Natural killer cell (primary cell): ENCODE results near the gene C1orf35. TPM values are rescaled to one million over a fixed set of nuclear protein-coding genes. Genes with fewer than 3 reads are reported as not detected.

Experiments
- ATAC-seq, 3 donors: fragments of 150-1000 bp in 2 of 3; fragments of 200-7000 bp in 1 of 3; cut with Tn5 transposase; 1 replicate in 1 of 3; 2 replicates in 2 of 3; pipeline ENCODE4 v1.10.0; 2021; ENCODE audit warnings: mild to moderate bottlenecking in 2 of 3, moderate library complexity in 2 of 3
- DNase-seq, 2 donors: peaks; one replicate each; pipeline versions ENCODE4 v3.0.0 to v3.0.0-alpha.2; 2013 to 2021; ENCODE audit warnings: mixed read lengths in 1 of 2
- H3K27ac ChIP-seq: one replicate; pipeline ENCODE4 v1.5.1; 2013; ENCODE audit warnings: mild to moderate bottlenecking, low read length
- H3K27me3 ChIP-seq: one replicate; pipeline ENCODE4 v1.6.1; 2013; ENCODE audit warnings: low read length; ENCODE audit not compliant: control insufficient read depth, insufficient read depth
- H3K36me3 ChIP-seq: one replicate; pipeline ENCODE4 v1.6.1; 2013; ENCODE audit warnings: low read length; ENCODE audit not compliant: control insufficient read depth, insufficient read depth
- H3K4me1 ChIP-seq: one replicate; pipeline ENCODE4 v1.6.1; 2013; ENCODE audit warnings: low read length; ENCODE audit not compliant: control insufficient read depth, insufficient read depth
- H3K4me3 ChIP-seq: one replicate; pipeline ENCODE4 v1.5.1; 2013; ENCODE audit warnings: low read length
- H3K9me3 ChIP-seq: one replicate; pipeline ENCODE4 v1.6.1; 2013; ENCODE audit warnings: low read length; ENCODE audit not compliant: control insufficient read depth, insufficient read depth
- H3K27ac Mint-ChIP-seq, 2 donors: one replicate each; pipeline ENCODE4 v1.8.0; 2022; ENCODE audit warnings: mild to moderate bottlenecking in 2 of 2, mixed read lengths in 2 of 2, moderate library complexity in 1 of 2
- H3K27me3 Mint-ChIP-seq, 2 donors: one replicate each; pipeline ENCODE4 v1.8.0; 2022; ENCODE audit warnings: low read depth in 2 of 2, mixed read lengths in 2 of 2
- H3K36me3 Mint-ChIP-seq: one replicate; pipeline ENCODE4 v1.8.0; 2022; ENCODE audit warnings: mixed read lengths
- H3K4me1 Mint-ChIP-seq, 2 donors: one replicate each; pipeline ENCODE4 v1.8.0; 2022; ENCODE audit warnings: mixed read lengths in 2 of 2
- H3K4me3 Mint-ChIP-seq: one replicate; pipeline ENCODE4 v1.8.0; 2022; ENCODE audit warnings: mild to moderate bottlenecking, moderate library complexity, mixed read lengths
- H3K9me3 Mint-ChIP-seq, 2 donors: one replicate each; pipeline ENCODE4 v1.8.0; 2022; ENCODE audit warnings: mixed read lengths in 2 of 2
- CTCF ChIP-seq: fragments of 200-600 bp; IDR thresholded peaks from one replicate; pipeline ENCODE4 v1.8.0; 2022; ENCODE audit warnings: antibody characterized with exemption
- WGBS: methylation state at CpG from one replicate; pipeline ENCODE4 v1.1.7; 2013; ENCODE audit warnings: missing lambda C conversion rate; ENCODE audit not compliant: insufficient coverage; 5-methylcytosine and 5-hydroxymethylcytosine counted together
- intact Hi-C: fragments of 100-400 bp; cut with micrococcal nuclease; formaldehyde crosslinking; loops from one replicate; pipeline ENCODE4 v1.14.2; 2022
- total RNA-seq, 4 donors: library from RNA; stranded (reverse); fragments of 120-200 nt in 1 of 4; gene quantifications; one replicate each; pipeline versions ENCODE4 v1.2.3 to v1.2.4, GENCODE V29; 2013 to 2022

The C1orf35 gene
- total RNA-seq, 3 donors from 2014 or later (not counting 1 experiment from before 2014, with no cell fraction given): 18.9 to 21.6 (median 19.6) TPM

- Histone ChIP-seq H3K4me1 (peaks cover 12% of the 10 kb centered on the region), H3K27me3 (no peaks in the 10 kb centered on the region), H3K36me3 (no peaks in the 10 kb centered on the region), H3K4me3 (no peak overlapping the region), H3K27ac (no peak overlapping the region), H3K9me3 (no peaks in the 10 kb centered on the region)
- H3K27me3 Mint-ChIP-seq: no peaks in the 10 kb centered on the region
- H3K4me1 Mint-ChIP-seq: peaks cover 0 to 27% of the 10 kb centered on the region in 2 donors
- H3K4me3 Mint-ChIP-seq: no peak overlapping the region
- TF ChIP-seq CTCF: no peak
- no peak for ATAC-seq
- H3K36me3 Mint-ChIP-seq: no peaks in the 10 kb centered on the region
- intact Hi-C loops: no loop called here
- no peaks in the 10 kb centered on the region for H3K9me3 Mint-ChIP-seq
- WGBS: 81% methylated on average over 9 of the region's 10 CpGs
- no peak for DNase-seq
- H3K27ac Mint-ChIP-seq: no peak overlapping the region
These were observed 25.4 kb downstream of the C1orf35 start for GRCh38 chr1:228077565-228078330.

GRCh38 chr1:228076796-228077430 is 26.2 kb downstream of the C1orf35 start:
- WGBS: 96% methylated on average over 9 of the region's 9 CpGs
- no peaks in the 10 kb centered on the region for H3K27me3 Mint-ChIP-seq

GRCh38 chr1:228075801-228076271 is 27.3 kb downstream of the C1orf35 start:
- no peak overlapping the region for H3K27ac Mint-ChIP-seq
- H3K27me3 Mint-ChIP-seq: no peaks in the 10 kb centered on the region

More at GRCh38 chr1:228076796-228077430, 26.2 kb downstream of the C1orf35 start:
- Histone ChIP-seq H3K27ac (no peak overlapping the region), H3K4me1 (peaks cover 12% of the 10 kb centered on the region), H3K4me3 (no peak overlapping the region), H3K36me3 (no peaks in the 10 kb centered on the region), H3K9me3 (no peaks in the 10 kb centered on the region), H3K27me3 (no peaks in the 10 kb centered on the region)
- no peak for DNase-seq
- H3K4me1 Mint-ChIP-seq: peaks cover 0 to 27% of the 10 kb centered on the region in 2 donors
- no peak overlapping the region for H3K27ac Mint-ChIP-seq
- intact Hi-C loops: no loop called here
- no peaks in the 10 kb centered on the region for H3K36me3 Mint-ChIP-seq
- H3K9me3 Mint-ChIP-seq: no peaks in the 10 kb centered on the region
- ATAC-seq: no peak
- TF ChIP-seq CTCF: no peak
- H3K4me3 Mint-ChIP-seq: no peak overlapping the region

More at GRCh38 chr1:228075801-228076271, 27.3 kb downstream of the C1orf35 start:
- TF ChIP-seq CTCF: no peak
- 87% methylated on average over 9 of the region's 9 CpGs for WGBS
- no peaks in the 10 kb centered on the region for H3K9me3 Mint-ChIP-seq
- Histone ChIP-seq H3K27me3 (no peaks in the 10 kb centered on the region), H3K27ac (no peak overlapping the region), H3K36me3 (no peaks in the 10 kb centered on the region), H3K4me3 (no peak overlapping the region), H3K4me1 (peaks cover 3% of the 10 kb centered on the region), H3K9me3 (no peaks in the 10 kb centered on the region)
- H3K4me1 Mint-ChIP-seq: peaks cover 0 to 19% of the 10 kb centered on the region in 2 donors
- intact Hi-C loops: no loop called here
- H3K4me3 Mint-ChIP-seq: no peak overlapping the region
- H3K36me3 Mint-ChIP-seq: no peaks in the 10 kb centered on the region
- DNase-seq (no peak), ATAC-seq (no peak)
